Measurements from ENCODE around the gene KIAA1328.

GRCh38 chr18:37207343-37207742, 378.4 kb downstream of the KIAA1328 start:
- no peak for TF ChIP-seq CTCF (IDR thresholded peaks at IDR 0.05; ENCODE audit: insufficient read depth, low read length, poor library complexity, severe bottlenecking)
- TF ChIP-seq EZH2phosphoT487 (conservative IDR thresholded peaks at IDR 0.05; ENCODE audit: low read length), result no peak
